GM12878 (cell line): ENCODE measurements around the gene CNTNAP2. TPM values are rescaled to one million over a fixed set of nuclear protein-coding genes. Genes with fewer than 3 reads are reported as not detected.

Experiments
- ATAC-seq: fragments of 200-7000 bp; cut with Tn5 transposase; 3 replicates; pipeline ENCODE4 v1.9.1; 2020; ENCODE audit warnings: mild to moderate bottlenecking, moderate library complexity
- BruUV-seq: library from RNA; stranded (reverse); fragments of 400-500 nt; replicated peaks from 2 replicates; lab custom pipeline; 2021; lab: Mats Ljungman, UMichigan
- CTCF ChIA-PET: fragments of 300-600 bp; sonication (Branson Sonifier 250); formaldehyde crosslinking; extraction: SDS; loops from one replicate; lab custom pipeline; 2021; ENCODE audit warnings: inconsistent platforms; lab: Yijun Ruan, JAX
- POLR2A ChIA-PET: fragments of 350-600 bp; formaldehyde crosslinking; extraction: SDS; loops from one replicate; lab custom pipeline; 2021; ENCODE audit warnings: inconsistent platforms; lab: Charles Lee
- RAD21 ChIA-PET: fragments of 300-600 bp; sonication (Branson Sonifier 250); formaldehyde crosslinking; loops from one replicate; lab custom pipeline; 2023; ENCODE audit warnings: antibody characterized with exemption; ENCODE audit not compliant: unreplicated experiment; lab: Charles Lee
- SMC1A ChIA-PET: fragments of 300-600 bp; sonication (Branson Sonifier 250); formaldehyde crosslinking; loops from one replicate; lab custom pipeline; 2023; ENCODE audit not compliant: unreplicated experiment, uncharacterized antibody; lab: Charles Lee
- DNase-seq: peaks from one replicate; pipeline ENCODE4 v3.0.0-alpha.2; 2011; ENCODE audit warnings: low read depth, low spot score
- FAIRE-seq: peaks from 3 replicates; lab custom pipeline; 2011; peaks lifted over from hg19 to GRCh38; lab: Jason Lieb, UNC
- H2AFZ ChIP-seq: 2 replicates; pipeline ENCODE4 v1.6.0; 2011; ENCODE audit warnings: low read depth, low read length, control low read depth; ENCODE audit not compliant: control insufficient read depth
- H3K27ac ChIP-seq: 2 replicates; pipeline ENCODE4 v1.5.1; 2011; ENCODE audit warnings: control low read depth; ENCODE audit not compliant: control insufficient read depth, insufficient read depth
- H3K27me3 ChIP-seq, 2 experiments: replicated peaks in 1 of 2; 2 replicates each; pipeline versions ENCODE4 v1.6.0 to v1.6.1; 2011; ENCODE audit warnings: low read length in 1 of 2; ENCODE audit not compliant: control insufficient read depth in 2 of 2, insufficient read depth in 2 of 2
- H3K36me3 ChIP-seq, 2 experiments: 2 replicates each; pipeline ENCODE4 v1.5.1; 2011; ENCODE audit warnings: low read length in 1 of 2; ENCODE audit not compliant: control insufficient read depth in 2 of 2, insufficient read depth in 2 of 2
- H3K4me1 ChIP-seq: 2 replicates; pipeline ENCODE4 v1.6.1; 2011; ENCODE audit warnings: mild to moderate bottlenecking, low read length, moderate library complexity, mixed read lengths; ENCODE audit not compliant: control insufficient read depth, insufficient read depth
- H3K4me2 ChIP-seq: 2 replicates; pipeline ENCODE4 v1.6.0; 2011; ENCODE audit warnings: control low read depth; ENCODE audit not compliant: control insufficient read depth, insufficient read depth
- H3K4me3 ChIP-seq: fragments of 200-600 bp; sonication (generic); 2 replicates; pipeline ENCODE4 v1.5.1; 2016
- H3K79me2 ChIP-seq: 2 replicates; pipeline ENCODE4 v1.6.0; 2011; ENCODE audit warnings: low read length; ENCODE audit not compliant: control insufficient read depth, insufficient read depth
- H3K9ac ChIP-seq: 2 replicates; pipeline ENCODE4 v1.8.0; 2011; ENCODE audit warnings: low read length, control low read depth, mixed read lengths; ENCODE audit not compliant: control insufficient read depth, insufficient read depth
- H3K9me3 ChIP-seq: replicated peaks from 3 replicates; pipeline ENCODE4 v1.5.1; 2011; ENCODE audit warnings: mild to moderate bottlenecking, low read length; ENCODE audit not compliant: control insufficient read depth, insufficient read depth
- H4K20me1 ChIP-seq: 2 replicates; pipeline ENCODE4 v1.6.0; 2011; ENCODE audit not compliant: control insufficient read depth, insufficient read depth
- CTCF ChIP-seq, 3 experiments: IDR thresholded peaks in 2 of 3; conservative IDR thresholded peaks in 1 of 3; 2 replicates each; pipeline ENCODE4 v1.5.1; 2011; ENCODE audit warnings: low read depth in 3 of 3, low read length in 3 of 3, mild to moderate bottlenecking in 3 of 3, control low read depth in 2 of 3, moderate library complexity in 2 of 3, inconsistent platforms in 1 of 3, mixed read lengths in 1 of 3; ENCODE audit not compliant: control insufficient read depth in 2 of 3, insufficient read depth in 1 of 3; ENCODE audit errors: extremely low read depth in 1 of 3
- CUX1 ChIP-seq: IDR thresholded peaks from 2 replicates; pipeline ENCODE4 v1.6.1; 2012; ENCODE audit warnings: improper control_type of control experiment, low read depth, low read length; ENCODE audit not compliant: insufficient replicate concordance
- EED ChIP-seq: sonication (generic); IDR thresholded peaks from 2 replicates; pipeline ENCODE4 v1.6.1; 2016; ENCODE audit warnings: antibody characterized with exemption, low read depth
- HDAC6 ChIP-seq: fragments of 200-600 bp; sonication (generic); IDR thresholded peaks from one replicate; pipeline ENCODE4 v1.8.0; 2017; ENCODE audit warnings: antibody characterized with exemption; ENCODE audit not compliant: unreplicated experiment
- JUND ChIP-seq: IDR thresholded peaks from 2 replicates; pipeline ENCODE4 v1.6.1; 2012; ENCODE audit warnings: low read depth, mild to moderate bottlenecking, low read length, improper control_type of control experiment, moderate library complexity
- PBX3 ChIP-seq: IDR thresholded peaks from 2 replicates; pipeline ENCODE4 v1.6.1; 2011; ENCODE audit warnings: mild to moderate bottlenecking, low read depth, low read length, moderate library complexity; ENCODE audit not compliant: insufficient replicate concordance
- SP1 ChIP-seq: IDR thresholded peaks from one replicate; pipeline ENCODE4 v1.6.1; 2011; ENCODE audit warnings: low read depth, low read length
- SREBF2 ChIP-seq: IDR thresholded peaks from 2 replicates; pipeline ENCODE4 v1.6.1; 2012; ENCODE audit warnings: mild to moderate bottlenecking, low read length
- SUPT20H ChIP-seq: IDR thresholded peaks from 2 replicates; pipeline ENCODE4 v1.6.1; 2011; ENCODE audit warnings: low read depth, mild to moderate bottlenecking, low read length, moderate library complexity, borderline replicate concordance; ENCODE audit not compliant: control insufficient read depth
- ZNF24 ChIP-seq: fragments of 450-650 bp; IDR thresholded peaks from 2 replicates; pipeline ENCODE4 v1.6.1; 2017; ENCODE audit warnings: antibody characterized with exemption, mild to moderate bottlenecking
- ZNF592 ChIP-seq: fragments of 450-650 bp; IDR thresholded peaks from 2 replicates; pipeline ENCODE4 v1.6.1; 2017; ENCODE audit warnings: mild to moderate bottlenecking, moderate library complexity
- WGBS: methylation state at CpG from one replicate; pipeline ENCODE4 v1.1.6; 2016; ENCODE audit warnings: low lambda C conversion rate; ENCODE audit not compliant: insufficient replicate concordance, insufficient coverage; ENCODE audit errors: missing lambda C conversion rate; 5-methylcytosine and 5-hydroxymethylcytosine counted together
- in situ Hi-C: fragments of 300-500 bp; cut with MboI; formaldehyde crosslinking; loops from 9 replicates; pipeline ENCODE4 v1.14.3; 2018; ENCODE audit warnings: mixed read lengths
- intact Hi-C: fragments of 100-400 bp; cut with micrococcal nuclease; formaldehyde crosslinking; loops from one replicate; pipeline ENCODE4 v1.14.2; 2022; ENCODE audit not compliant: unreplicated experiment
- polyA plus RNA-seq, 11 experiments: library from polyadenylated mRNA; depleted of rRNA in 4 of 11; unstranded in 6 of 11; stranded (reverse) in 5 of 11; fragments of >200 nt; fragmentation: Nextera tagmentation in 4 of 11; fragmentation: Illumina TruSeq in 1 of 11; extraction: Ambion mirVana in 4 of 11; extraction: Trizol in 1 of 11; gene quantifications; 1 replicate in 1 of 11; 2 replicates in 10 of 11; pipeline versions ENCODE4 v1.2.1 to v1.2.3, GENCODE V29; 2011 to 2016; ENCODE audit warnings: inconsistent platforms in 2 of 11, missing spikeins in 2 of 11, low read depth in 1 of 11
- total RNA-seq, 4 experiments: library from RNA; depleted of rRNA in 3 of 4; stranded (reverse); fragments of >200 nt in 3 of 4; fragmentation: Illumina TruSeq in 1 of 4; extraction: Trizol in 1 of 4; gene quantifications; 2 replicates each; pipeline versions ENCODE4 v1.2.1 to v1.2.3, GENCODE V29; 2013 to 2021

The CNTNAP2 gene
- total and polyA plus RNA-seq, 10 of the 15 experiments (the other 5 are each of a cell fraction or from before 2014, with no cell fraction given), result 0.03 to 0.08 (median 0.03) TPM; not detected in 7

- H3K79me2 ChIP-seq, result no peaks in the 10 kb centered on the region
- ChIA-PET POLR2A (no interaction called here), CTCF (no interaction called here), RAD21 (no interaction called here), SMC1A (no interaction called here)
- ATAC-seq (no peak), DNase-seq (no peak), FAIRE-seq (no peak)
- in situ Hi-C loops (no loop called here), intact Hi-C loops (no loop called here)
- H3K27me3 ChIP-seq, result no peaks in the 10 kb centered on the region; a peak in 1 of 4 replicates
- no peak overlapping the region for H3K4me3 ChIP-seq
- H3K9ac ChIP-seq, result no peak overlapping the region
- 53% methylated on average over 7 of the region's 7 CpGs for WGBS
- no peak overlapping the region for H2AFZ ChIP-seq
- no peaks in the 10 kb centered on the region for H3K36me3 ChIP-seq
- H3K4me1 ChIP-seq, result no peaks in the 10 kb centered on the region
- H3K27ac ChIP-seq, result no peak overlapping the region
- H3K4me2 ChIP-seq, result no peak overlapping the region
- H3K9me3 ChIP-seq, result no peaks in the 10 kb centered on the region
- BruUV-seq, result no TSS peak
- H4K20me1 ChIP-seq, result no peaks in the 10 kb centered on the region; the same call in 1 of the 2 replicates
- TF ChIP-seq SREBF2, result no peak
- TF ChIP-seq JUND, result no peak
- no peak for TF ChIP-seq CUX1
- TF ChIP-seq CTCF (IDR thresholded peaks at IDR 0.05 in 2 of 3, conservative IDR thresholded peaks at IDR 0.05 in 1 of 3; ENCODE audit: control insufficient read depth in 2 of 3, extremely low read depth in 1 of 3, insufficient read depth in 1 of 3, low read depth in 3 of 3, low read length in 3 of 3), result no peak
- TF ChIP-seq SP1, result no peak
- TF ChIP-seq PBX3, result no peak
- no peak for TF ChIP-seq SUPT20H
- TF ChIP-seq ZNF592, result no peak
- TF ChIP-seq HDAC6, result no peak
- TF ChIP-seq EED, result no peak
- no peak for TF ChIP-seq ZNF24
Measured at GRCh38 chr7:148245381-148245780, 2128.8 kb downstream of the CNTNAP2 start.
